ENCODE results near the gene LCOR. TPM values are rescaled to one million over a fixed set of nuclear protein-coding genes. Genes with fewer than 3 reads are reported as not detected.

LCOR gene
- total RNA-seq, 4 donors from 2014 or later = 47.2 to 86.4 (median 60.0) TPM

DNA sequence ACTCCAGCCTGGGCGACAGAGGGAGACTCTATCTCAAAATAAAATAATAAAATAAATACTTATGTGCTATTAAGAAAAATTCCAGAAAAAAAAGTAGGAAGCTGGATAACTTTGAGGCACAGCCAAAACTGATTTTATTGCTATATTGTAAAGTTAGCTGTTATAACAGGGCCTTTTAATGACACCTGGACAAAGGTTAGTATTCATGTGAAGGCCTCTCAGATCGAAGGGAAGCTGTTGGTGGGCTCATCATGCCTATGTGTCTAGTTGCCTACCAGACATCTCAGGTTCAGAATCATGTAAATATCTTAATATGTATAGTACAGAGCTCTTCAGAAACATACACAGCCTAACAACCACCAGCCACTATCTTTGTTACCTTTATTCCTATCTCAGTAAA is 143.0 kb downstream of the LCOR start:
- Histone ChIP-seq H3K27ac (no peak overlapping the region), H3K9me3 (no peaks in the 10 kb centered on the region), H3K4me3 (no peak overlapping the region), H3K4me1 (peaks cover 5 to 23% (median 15%) of the 10 kb centered on the region in 4 donors), H3K27me3 (no peaks in the 10 kb centered on the region), H3K36me3 (no peaks in the 10 kb centered on the region)
- intact Hi-C loops (cut with DNase I; ENCODE audit: low total_unique reads) (no loop called here), in situ Hi-C loops (cut with MboI; ENCODE audit: low pct_ligation_motif_present in 1 of 4, low pct_unique_long_range_greater_than_20kb in 1 of 4, low sequenced_read_pairs in 3 of 4) (no loop called here)
- no peak for TF ChIP-seq POLR2AphosphoS5 (IDR thresholded peaks at IDR 0.05)
- no peak for TF ChIP-seq EP300 (IDR thresholded peaks at IDR 0.05; ENCODE audit: low read depth)
- no peak for TF ChIP-seq POLR2A (IDR thresholded peaks at IDR 0.05)
- TF ChIP-seq, protein P1, sequence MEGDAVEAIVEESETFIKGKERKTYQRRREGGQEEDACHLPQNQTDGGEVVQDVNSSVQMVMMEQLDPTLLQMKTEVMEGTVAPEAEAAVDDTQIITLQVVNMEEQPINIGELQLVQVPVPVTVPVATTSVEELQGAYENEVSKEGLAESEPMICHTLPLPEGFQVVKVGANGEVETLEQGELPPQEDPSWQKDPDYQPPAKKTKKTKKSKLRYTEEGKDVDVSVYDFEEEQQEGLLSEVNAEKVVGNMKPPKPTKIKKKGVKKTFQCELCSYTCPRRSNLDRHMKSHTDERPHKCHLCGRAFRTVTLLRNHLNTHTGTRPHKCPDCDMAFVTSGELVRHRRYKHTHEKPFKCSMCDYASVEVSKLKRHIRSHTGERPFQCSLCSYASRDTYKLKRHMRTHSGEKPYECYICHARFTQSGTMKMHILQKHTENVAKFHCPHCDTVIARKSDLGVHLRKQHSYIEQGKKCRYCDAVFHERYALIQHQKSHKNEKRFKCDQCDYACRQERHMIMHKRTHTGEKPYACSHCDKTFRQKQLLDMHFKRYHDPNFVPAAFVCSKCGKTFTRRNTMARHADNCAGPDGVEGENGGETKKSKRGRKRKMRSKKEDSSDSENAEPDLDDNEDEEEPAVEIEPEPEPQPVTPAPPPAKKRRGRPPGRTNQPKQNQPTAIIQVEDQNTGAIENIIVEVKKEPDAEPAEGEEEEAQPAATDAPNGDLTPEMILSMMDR (IDR thresholded peaks at IDR 0.05) = no peak
- WGBS, 2 donors (ENCODE audit: low coverage in 1 of 2) = 46 to 64% methylated on average over 2 of the region's 2 CpGs
- no peak for DNase-seq

DNA sequence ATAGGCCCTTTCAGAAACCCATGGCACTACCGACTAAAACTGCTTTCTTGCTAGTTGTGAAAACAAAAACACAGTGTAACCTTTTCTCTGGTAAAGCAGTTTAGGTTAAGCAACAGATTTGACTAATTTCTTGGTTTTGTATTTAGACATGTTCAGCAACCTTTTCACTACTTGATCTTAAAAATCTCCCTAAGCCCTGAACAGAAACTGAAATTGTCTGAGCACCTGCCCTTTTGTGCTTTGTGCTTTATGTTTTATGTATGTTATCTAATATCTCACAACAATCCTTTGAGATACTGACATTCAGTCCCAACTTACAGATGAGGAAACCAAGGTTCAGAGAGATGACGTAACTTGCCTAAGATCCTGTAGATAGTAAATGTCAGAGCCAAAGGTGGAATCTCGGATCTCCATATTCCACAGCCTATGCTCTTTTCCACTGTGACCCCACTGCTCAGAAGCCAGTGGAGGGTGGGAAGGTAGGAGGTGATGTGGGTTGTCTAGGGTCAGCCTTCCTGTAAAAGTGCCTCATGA is 146.6 kb downstream of the LCOR start:
- WGBS, 2 donors (ENCODE audit: low coverage in 1 of 2) = 84 to 95% methylated on average over 2 to 3 of the region's 3 CpGs
- Histone ChIP-seq H3K4me1 (peaks cover 5 to 16% (median 13%) of the 10 kb centered on the region in 4 donors), H3K27ac (no peak overlapping the region), H3K36me3 (peaks cover 0 to 13% (median 5%) of the 10 kb centered on the region in 4 donors), H3K4me3 (no peak overlapping the region), H3K27me3 (no peaks in the 10 kb centered on the region), H3K9me3 (no peaks in the 10 kb centered on the region)
- TF ChIP-seq EP300 (IDR thresholded peaks at IDR 0.05; ENCODE audit: low read depth) = no peak
- TF ChIP-seq POLR2AphosphoS5 (IDR thresholded peaks at IDR 0.05) = no peak
- TF ChIP-seq, protein P1 (IDR thresholded peaks at IDR 0.05) = no peak
- no peak for TF ChIP-seq POLR2A (IDR thresholded peaks at IDR 0.05)
- intact Hi-C loops (cut with DNase I; ENCODE audit: low total_unique reads) (no loop called here), in situ Hi-C loops (cut with MboI; ENCODE audit: low pct_ligation_motif_present in 1 of 4, low pct_unique_long_range_greater_than_20kb in 1 of 4, low sequenced_read_pairs in 3 of 4) (no loop called here)
- DNase-seq = no peak

DNA sequence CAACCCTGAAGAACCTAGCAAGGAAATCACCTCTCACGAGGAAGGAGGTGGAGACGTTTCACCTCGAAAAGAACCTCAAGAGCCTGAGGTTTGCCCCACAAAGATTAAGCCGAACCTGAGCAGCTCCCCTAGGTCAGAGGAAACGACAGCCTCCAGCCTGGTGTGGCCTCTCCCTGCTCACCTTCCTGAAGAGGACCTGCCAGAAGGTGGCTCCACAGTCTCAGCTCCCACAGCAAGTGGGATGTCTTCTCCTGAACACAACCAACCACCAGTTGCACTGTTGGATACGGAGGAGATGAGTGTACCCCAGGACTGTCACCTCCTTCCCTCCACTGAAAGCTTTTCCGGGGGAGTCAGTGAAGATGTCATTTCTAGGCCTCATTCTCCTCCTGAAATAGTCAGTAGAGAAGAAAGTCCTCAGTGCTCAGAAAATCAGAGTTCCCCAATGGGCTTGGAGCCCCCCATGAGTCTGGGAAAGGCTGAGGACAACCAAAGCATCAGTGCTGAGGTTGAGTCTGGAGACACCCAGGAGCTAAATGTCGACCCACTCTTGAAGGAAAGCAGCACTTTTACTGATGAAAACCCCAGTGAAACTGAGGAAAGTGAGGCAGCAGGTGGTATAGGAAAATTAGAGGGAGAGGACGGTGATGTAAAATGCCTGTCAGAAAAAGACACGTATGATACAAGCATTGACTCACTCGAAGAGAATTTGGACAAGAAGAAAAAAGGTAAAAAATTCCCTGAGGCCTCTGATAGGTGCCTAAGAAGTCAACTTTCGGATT is 150.2 kb downstream of the LCOR start:
- DNase-seq = no peak
- Histone ChIP-seq H3K4me3 (no peak overlapping the region), H3K4me1 (no peaks in the 10 kb centered on the region), H3K27ac (no peak overlapping the region), H3K36me3 (peaks cover 0 to 13% (median 5%) of the 10 kb centered on the region in 4 donors), H3K27me3 (no peaks in the 10 kb centered on the region), H3K9me3 (no peaks in the 10 kb centered on the region)
- intact Hi-C loops (cut with DNase I; ENCODE audit: low total_unique reads) = no loop called here
- in situ Hi-C loops (cut with MboI; ENCODE audit: low pct_ligation_motif_present in 1 of 4, low pct_unique_long_range_greater_than_20kb in 1 of 4, low sequenced_read_pairs in 3 of 4) = no loop called here
- TF ChIP-seq EP300 (IDR thresholded peaks at IDR 0.05; ENCODE audit: low read depth) (no peak), POLR2A (IDR thresholded peaks at IDR 0.05) (no peak)
- TF ChIP-seq, protein P1 (IDR thresholded peaks at IDR 0.05) = no peak
- 76 to 90% methylated on average over 2 to 12 of the region's 12 CpGs for WGBS, 2 donors (ENCODE audit: low coverage in 1 of 2)

DNA sequence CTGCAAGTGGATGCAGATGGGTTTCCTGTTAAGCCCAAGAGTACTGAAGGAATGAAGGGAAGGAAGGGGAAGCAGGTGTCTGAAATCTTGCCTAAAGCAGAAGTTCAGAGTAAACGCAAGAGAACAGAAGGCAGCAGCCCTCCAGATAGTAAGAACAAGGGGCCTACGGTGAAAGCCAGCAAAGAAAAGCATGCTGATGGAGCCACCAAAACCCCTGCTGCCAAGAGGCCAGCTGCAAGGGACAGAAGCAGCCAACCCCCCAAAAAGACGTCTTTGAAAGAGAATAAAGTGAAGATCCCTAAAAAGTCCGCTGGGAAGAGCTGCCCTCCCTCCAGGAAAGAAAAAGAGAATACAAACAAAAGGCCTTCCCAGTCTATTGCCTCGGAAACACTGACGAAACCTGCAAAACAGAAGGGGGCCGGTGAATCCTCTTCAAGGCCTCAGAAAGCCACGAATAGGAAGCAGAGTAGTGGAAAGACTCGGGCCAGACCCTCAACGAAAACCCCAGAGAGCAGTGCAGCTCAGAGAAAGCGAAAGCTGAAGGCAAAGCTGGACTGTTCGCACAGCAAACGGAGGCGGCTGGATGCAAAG is 152.5 kb downstream of the LCOR start:
- 74 to 81% methylated on average over 10 to 14 of the region's 14 CpGs for WGBS, 2 donors (ENCODE audit: low coverage in 1 of 2)
- peaks cover 0 to 4% (median 2%) of the 10 kb centered on the region in 4 donors for H3K4me1 ChIP-seq
- no peaks in the 10 kb centered on the region for H3K27me3 ChIP-seq
- in situ Hi-C loops (cut with MboI; ENCODE audit: low pct_ligation_motif_present in 1 of 4, low pct_unique_long_range_greater_than_20kb in 1 of 4, low sequenced_read_pairs in 3 of 4) (no loop called here), intact Hi-C loops (cut with DNase I; ENCODE audit: low total_unique reads) (no loop called here)
- no peak for TF ChIP-seq EP300 (IDR thresholded peaks at IDR 0.05; ENCODE audit: low read depth)
- TF ChIP-seq, protein P1 (IDR thresholded peaks at IDR 0.05) = no peak
- no peak for TF ChIP-seq POLR2AphosphoS5 (IDR thresholded peaks at IDR 0.05)
- no peak for TF ChIP-seq POLR2A (IDR thresholded peaks at IDR 0.05)
- H3K9me3 ChIP-seq = no peaks in the 10 kb centered on the region
- DNase-seq = no peak
- H3K27ac ChIP-seq = no peak overlapping the region
- H3K4me3 ChIP-seq = no peak overlapping the region
- H3K36me3 ChIP-seq = peaks cover 0 to 13% (median 5%) of the 10 kb centered on the region in 4 donors
